WTC11 (cell line): ENCODE measurements around the gene STK32B. TPM values are rescaled to one million over a fixed set of nuclear protein-coding genes. Genes with fewer than 3 reads are reported as not detected.

ENCODE experiments used
- ATAC-seq: fragments of 200-7000 bp; cut with Tn5 transposase; 2 replicates; pipeline ENCODE4 v1.10.0; 2021; ENCODE audit warnings: mild to moderate bottlenecking, moderate library complexity
- CTCF ChIA-PET: fragments of 300-600 bp; sonication (Branson Sonifier 250); formaldehyde crosslinking; loops from one replicate; lab custom pipeline; 2021; ENCODE audit warnings: antibody characterized with exemption; lab: Charles Lee
- POLR2A ChIA-PET: fragments of 350-600 bp; sonication (Branson Sonifier 250); formaldehyde crosslinking; loops from one replicate; lab custom pipeline; 2021; ENCODE audit warnings: antibody characterized with exemption; lab: Charles Lee
- DNase-seq: peaks from one replicate; pipeline ENCODE4 v3.0.0; 2021; ENCODE audit warnings: low spot score
- H3K27ac Mint-ChIP-seq: 2 replicates; pipeline ENCODE4 v1.8.0; 2021; ENCODE audit warnings: mixed read lengths
- H3K27me3 Mint-ChIP-seq: 2 replicates; pipeline ENCODE4 v1.8.0; 2021; ENCODE audit warnings: low read depth, mild to moderate bottlenecking, moderate library complexity, mixed read lengths
- H3K36me3 Mint-ChIP-seq: 2 replicates; pipeline ENCODE4 v1.8.0; 2021; ENCODE audit warnings: mixed read lengths
- H3K4me1 Mint-ChIP-seq: 2 replicates; pipeline ENCODE4 v1.8.0; 2022; ENCODE audit warnings: mixed read lengths
- H3K4me3 Mint-ChIP-seq: 2 replicates; pipeline ENCODE4 v1.8.0; 2021; ENCODE audit warnings: mild to moderate bottlenecking, moderate library complexity, mixed read lengths
- H3K9me3 Mint-ChIP-seq: 2 replicates; pipeline ENCODE4 v1.8.0; 2021; ENCODE audit warnings: mixed read lengths
- ATF1 ChIP-seq: sonication (generic); formaldehyde crosslinking; IDR thresholded peaks from 2 replicates; pipeline ENCODE4 v1.8.1; 2023; ENCODE audit warnings: mild to moderate bottlenecking, moderate library complexity, missing genetic modification reagents
- ELF4 ChIP-seq: sonication (generic); formaldehyde crosslinking; IDR thresholded peaks from 2 replicates; pipeline ENCODE4 v1.8.1; 2022; ENCODE audit warnings: low read depth, mild to moderate bottlenecking, moderate library complexity, missing genetic modification reagents
- FOXK1 ChIP-seq: sonication (generic); formaldehyde crosslinking; IDR thresholded peaks from 2 replicates; pipeline ENCODE4 v1.8.0; 2022; ENCODE audit warnings: mild to moderate bottlenecking, moderate library complexity, missing genetic modification reagents
- GABPB1 ChIP-seq: sonication (generic); formaldehyde crosslinking; IDR thresholded peaks from 2 replicates; pipeline ENCODE4 v1.8.1; 2023; ENCODE audit warnings: mild to moderate bottlenecking, missing genetic modification reagents
- GRHL2 ChIP-seq: fragments of 250-450 bp; sonication (Bioruptor Pico); IDR thresholded peaks from 2 replicates; pipeline ENCODE4 v1.8.0; 2022; ENCODE audit warnings: mild to moderate bottlenecking, moderate library complexity; ENCODE audit not compliant: insufficient replicate concordance, severe bottlenecking
- GTF2I ChIP-seq: fragments of 250-450 bp; sonication (Bioruptor Pico); conservative IDR thresholded peaks from 2 replicates; pipeline ENCODE4 v1.4.0; 2021; ENCODE audit warnings: mild to moderate bottlenecking
- JAZF1 ChIP-seq: fragments of 250-450 bp; sonication (Bioruptor Pico); IDR thresholded peaks from 2 replicates; pipeline ENCODE4 v1.9.0; 2021; ENCODE audit warnings: moderate library complexity, mild to moderate bottlenecking, inconsistent platforms
- JUN ChIP-seq: sonication (generic); formaldehyde crosslinking; IDR thresholded peaks from 2 replicates; pipeline ENCODE4 v1.8.0; 2023; ENCODE audit warnings: mild to moderate bottlenecking, missing genetic modification reagents
- KAT7 ChIP-seq: sonication (generic); formaldehyde crosslinking; IDR thresholded peaks from 2 replicates; pipeline ENCODE4 v1.8.1; 2023; ENCODE audit warnings: missing genetic modification reagents, mild to moderate bottlenecking, borderline replicate concordance
- NFE2L1 ChIP-seq: sonication (generic); formaldehyde crosslinking; IDR thresholded peaks from 2 replicates; pipeline ENCODE4 v1.8.1; 2023; ENCODE audit warnings: missing genetic modification reagents
- NR2C2 ChIP-seq: sonication (generic); formaldehyde crosslinking; IDR thresholded peaks from 2 replicates; pipeline ENCODE4 v1.8.0; 2022; ENCODE audit warnings: mild to moderate bottlenecking, missing genetic modification reagents
- SP1 ChIP-seq: sonication (generic); formaldehyde crosslinking; conservative IDR thresholded peaks from 2 replicates; pipeline ENCODE4 v1.8.1; 2022; ENCODE audit warnings: missing genetic modification reagents
- ZNF219 ChIP-seq: sonication (generic); formaldehyde crosslinking; IDR thresholded peaks from 2 replicates; pipeline ENCODE4 v1.8.0; 2023; ENCODE audit warnings: missing genetic modification reagents, mild to moderate bottlenecking, borderline replicate concordance
- ZNF396 ChIP-seq: fragments of 250-450 bp; sonication (Bioruptor Pico); IDR thresholded peaks from 2 replicates; pipeline ENCODE4 v1.8.0; 2021; ENCODE audit warnings: mild to moderate bottlenecking, moderate library complexity, borderline replicate concordance
- total RNA-seq: library from RNA; stranded (reverse); gene quantifications from 3 replicates; pipeline ENCODE4 v1.2.3, GENCODE V29; 2021
- TF ChIP-seq, protein P1 (sequence below): fragments of 250-450 bp; sonication (Bioruptor Pico); IDR thresholded peaks from 2 replicates; pipeline ENCODE4 v1.9.0; 2021; ENCODE audit warnings: mild to moderate bottlenecking
- TF ChIP-seq, protein P2 (sequence below): sonication (generic); formaldehyde crosslinking; IDR thresholded peaks from 2 replicates; pipeline ENCODE4 v1.8.0; 2023; ENCODE audit warnings: mild to moderate bottlenecking, missing genetic modification reagents
- TF ChIP-seq, protein P3 (sequence below): fragments of 250-450 bp; sonication (Bioruptor Pico); conservative IDR thresholded peaks from 2 replicates; pipeline ENCODE4 v1.9.0; 2021; ENCODE audit warnings: mild to moderate bottlenecking
- TF ChIP-seq, protein P4 (sequence below): sonication (generic); formaldehyde crosslinking; IDR thresholded peaks from 2 replicates; pipeline ENCODE4 v1.8.1; 2022; ENCODE audit warnings: low read depth, missing genetic modification reagents, borderline replicate concordance
- TF ChIP-seq, protein P5 (sequence below): sonication (generic); formaldehyde crosslinking; IDR thresholded peaks from 2 replicates; pipeline ENCODE4 v1.8.1; 2023; ENCODE audit warnings: mild to moderate bottlenecking, missing genetic modification reagents
- TF ChIP-seq, protein P6 (sequence below): sonication (generic); formaldehyde crosslinking; IDR thresholded peaks from 2 replicates; pipeline ENCODE4 v1.8.1; 2022; ENCODE audit warnings: missing genetic modification reagents, borderline replicate concordance

The STK32B gene
- total RNA-seq, 1 experiment from 2014 or later: 1.9 TPM

DNA sequence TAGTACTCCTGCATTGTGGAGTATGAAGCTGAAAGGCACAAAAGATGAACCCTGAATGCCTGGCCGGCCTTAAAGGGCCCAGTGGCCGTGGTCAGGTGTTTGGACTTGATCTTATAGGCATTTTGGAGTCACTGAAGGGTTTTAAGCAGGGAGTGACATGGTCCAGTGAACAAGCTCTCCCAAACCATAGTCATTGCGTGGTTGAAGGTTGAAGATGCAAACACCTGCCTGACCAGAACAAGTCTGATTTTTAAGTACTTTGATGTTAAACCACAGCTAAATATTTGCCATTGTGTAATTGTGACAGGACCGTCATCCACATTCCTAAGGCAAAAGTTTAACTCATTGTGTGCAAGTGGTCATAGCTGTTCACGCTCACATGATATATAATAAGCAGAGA is 3.3 kb downstream of the STK32B start:
- Mint-ChIP-seq H3K9me3 (no peaks in the 10 kb centered on the region; the same call in 1 of the 2 replicates), H3K27me3 (peaks cover 68% of the 10 kb centered on the region), H3K4me3 (no peak overlapping the region), H3K36me3 (no peaks in the 10 kb centered on the region; the same call in 1 of the 2 replicates), H3K4me1 (peaks cover 7% of the 10 kb centered on the region; the same call in 1 of the 2 replicates), H3K27ac (no peak overlapping the region)
- POLR2A ChIA-PET: no interaction called here
- CTCF ChIA-PET: no interaction called here
- no peak for ATAC-seq
- TF ChIP-seq, protein P1, sequence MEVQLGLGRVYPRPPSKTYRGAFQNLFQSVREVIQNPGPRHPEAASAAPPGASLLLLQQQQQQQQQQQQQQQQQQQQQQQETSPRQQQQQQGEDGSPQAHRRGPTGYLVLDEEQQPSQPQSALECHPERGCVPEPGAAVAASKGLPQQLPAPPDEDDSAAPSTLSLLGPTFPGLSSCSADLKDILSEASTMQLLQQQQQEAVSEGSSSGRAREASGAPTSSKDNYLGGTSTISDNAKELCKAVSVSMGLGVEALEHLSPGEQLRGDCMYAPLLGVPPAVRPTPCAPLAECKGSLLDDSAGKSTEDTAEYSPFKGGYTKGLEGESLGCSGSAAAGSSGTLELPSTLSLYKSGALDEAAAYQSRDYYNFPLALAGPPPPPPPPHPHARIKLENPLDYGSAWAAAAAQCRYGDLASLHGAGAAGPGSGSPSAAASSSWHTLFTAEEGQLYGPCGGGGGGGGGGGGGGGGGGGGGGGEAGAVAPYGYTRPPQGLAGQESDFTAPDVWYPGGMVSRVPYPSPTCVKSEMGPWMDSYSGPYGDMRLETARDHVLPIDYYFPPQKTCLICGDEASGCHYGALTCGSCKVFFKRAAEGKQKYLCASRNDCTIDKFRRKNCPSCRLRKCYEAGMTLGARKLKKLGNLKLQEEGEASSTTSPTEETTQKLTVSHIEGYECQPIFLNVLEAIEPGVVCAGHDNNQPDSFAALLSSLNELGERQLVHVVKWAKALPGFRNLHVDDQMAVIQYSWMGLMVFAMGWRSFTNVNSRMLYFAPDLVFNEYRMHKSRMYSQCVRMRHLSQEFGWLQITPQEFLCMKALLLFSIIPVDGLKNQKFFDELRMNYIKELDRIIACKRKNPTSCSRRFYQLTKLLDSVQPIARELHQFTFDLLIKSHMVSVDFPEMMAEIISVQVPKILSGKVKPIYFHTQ (CRISPR knock-in tag): no peak
- TF ChIP-seq, protein P2, sequence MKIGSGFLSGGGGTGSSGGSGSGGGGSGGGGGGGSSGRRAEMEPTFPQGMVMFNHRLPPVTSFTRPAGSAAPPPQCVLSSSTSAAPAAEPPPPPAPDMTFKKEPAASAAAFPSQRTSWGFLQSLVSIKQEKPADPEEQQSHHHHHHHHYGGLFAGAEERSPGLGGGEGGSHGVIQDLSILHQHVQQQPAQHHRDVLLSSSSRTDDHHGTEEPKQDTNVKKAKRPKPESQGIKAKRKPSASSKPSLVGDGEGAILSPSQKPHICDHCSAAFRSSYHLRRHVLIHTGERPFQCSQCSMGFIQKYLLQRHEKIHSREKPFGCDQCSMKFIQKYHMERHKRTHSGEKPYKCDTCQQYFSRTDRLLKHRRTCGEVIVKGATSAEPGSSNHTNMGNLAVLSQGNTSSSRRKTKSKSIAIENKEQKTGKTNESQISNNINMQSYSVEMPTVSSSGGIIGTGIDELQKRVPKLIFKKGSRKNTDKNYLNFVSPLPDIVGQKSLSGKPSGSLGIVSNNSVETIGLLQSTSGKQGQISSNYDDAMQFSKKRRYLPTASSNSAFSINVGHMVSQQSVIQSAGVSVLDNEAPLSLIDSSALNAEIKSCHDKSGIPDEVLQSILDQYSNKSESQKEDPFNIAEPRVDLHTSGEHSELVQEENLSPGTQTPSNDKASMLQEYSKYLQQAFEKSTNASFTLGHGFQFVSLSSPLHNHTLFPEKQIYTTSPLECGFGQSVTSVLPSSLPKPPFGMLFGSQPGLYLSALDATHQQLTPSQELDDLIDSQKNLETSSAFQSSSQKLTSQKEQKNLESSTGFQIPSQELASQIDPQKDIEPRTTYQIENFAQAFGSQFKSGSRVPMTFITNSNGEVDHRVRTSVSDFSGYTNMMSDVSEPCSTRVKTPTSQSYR (CRISPR knock-in tag): no peak
- TF ChIP-seq KAT7 (CRISPR knock-in tag) (no peak), NR2C2 (CRISPR knock-in tag) (no peak)
- TF ChIP-seq, protein P3, sequence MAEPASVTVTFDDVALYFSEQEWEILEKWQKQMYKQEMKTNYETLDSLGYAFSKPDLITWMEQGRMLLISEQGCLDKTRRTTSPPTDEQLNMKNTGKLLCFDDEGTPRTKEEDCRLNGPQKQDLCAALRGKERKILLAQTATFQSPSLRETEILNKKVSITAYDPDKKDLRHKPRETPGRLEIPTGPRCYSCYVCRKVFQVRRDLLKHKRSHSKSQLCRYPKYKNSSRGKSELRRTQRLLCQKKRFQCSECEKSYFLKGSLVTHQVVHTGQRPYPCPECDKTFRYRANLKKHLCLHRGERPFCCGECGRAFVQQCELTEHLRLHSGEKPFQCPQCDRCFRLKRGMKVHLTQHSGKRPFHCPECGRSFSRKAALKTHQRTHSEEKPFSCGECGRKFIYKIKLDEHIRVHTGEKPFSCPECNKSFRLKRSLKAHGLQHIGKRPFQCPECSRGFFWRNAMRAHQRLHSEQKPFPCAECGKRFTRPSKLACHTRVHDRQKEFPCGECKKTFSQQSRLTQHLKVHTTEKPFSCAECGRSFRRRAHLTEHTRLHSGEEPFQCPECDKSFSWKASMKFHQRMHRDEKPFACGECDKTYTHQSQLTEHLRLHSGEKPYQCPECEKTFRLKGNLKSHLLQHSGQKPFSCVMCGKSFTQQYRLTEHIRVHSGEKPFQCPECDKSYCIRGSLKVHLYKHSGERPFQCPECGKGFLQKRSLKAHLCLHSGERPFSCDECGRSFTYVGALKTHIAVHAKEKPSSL (CRISPR knock-in tag): no peak
- DNase-seq: no peak

DNA sequence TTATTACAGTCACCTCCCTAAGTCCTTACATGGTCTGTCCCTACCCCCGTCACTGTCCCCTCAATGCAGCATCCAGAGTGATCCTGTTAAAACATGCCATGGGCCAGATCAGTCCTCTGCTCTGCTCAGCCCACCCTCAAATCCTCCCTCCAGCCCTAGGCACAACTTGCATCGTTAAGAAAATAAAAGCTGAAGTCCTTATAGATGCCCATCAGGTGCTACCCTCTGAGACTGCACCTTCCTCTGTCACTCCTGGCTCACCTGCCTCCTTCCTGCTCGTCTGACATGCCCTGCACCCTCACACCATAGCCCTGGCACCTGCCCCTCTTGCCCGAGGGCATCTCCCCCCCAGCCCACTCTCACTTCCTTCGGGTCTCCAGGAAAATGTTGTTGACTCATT is 4.1 kb downstream of the STK32B start:
- CTCF ChIA-PET: no interaction called here
- POLR2A ChIA-PET: no interaction called here

DNA sequence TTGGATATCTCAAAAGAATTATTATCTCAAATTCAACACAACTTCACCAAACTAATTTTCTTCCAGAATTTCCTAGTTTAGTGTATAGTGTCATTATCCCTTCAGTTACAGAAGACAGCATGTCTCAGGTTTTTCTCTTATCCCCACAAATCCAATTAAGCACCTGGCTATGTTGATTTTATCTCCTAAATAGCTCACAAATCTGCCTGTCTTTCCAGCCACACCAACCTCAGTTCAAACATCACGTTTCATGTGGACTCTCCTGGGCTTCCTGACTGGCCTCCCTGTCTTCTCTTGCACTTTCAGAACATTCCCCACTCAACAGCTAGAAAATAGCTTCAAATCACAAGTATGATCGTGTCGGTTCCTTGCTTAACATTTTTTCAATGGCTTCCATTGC is 14.8 kb downstream of the STK32B start:
- ATAC-seq (no peak), DNase-seq (no peak)
- H3K27me3 Mint-ChIP-seq: peaks cover 7% of the 10 kb centered on the region
- peaks cover 12% of the 10 kb centered on the region for H3K36me3 Mint-ChIP-seq
- CTCF ChIA-PET: no interaction called here
- H3K4me3 Mint-ChIP-seq: no peak overlapping the region
- POLR2A ChIA-PET: no interaction called here
- peaks cover 6% of the 10 kb centered on the region for H3K4me1 Mint-ChIP-seq
- H3K27ac Mint-ChIP-seq: no peak overlapping the region
- H3K9me3 Mint-ChIP-seq: peaks cover 27% of the 10 kb centered on the region
- TF ChIP-seq, protein P4, sequence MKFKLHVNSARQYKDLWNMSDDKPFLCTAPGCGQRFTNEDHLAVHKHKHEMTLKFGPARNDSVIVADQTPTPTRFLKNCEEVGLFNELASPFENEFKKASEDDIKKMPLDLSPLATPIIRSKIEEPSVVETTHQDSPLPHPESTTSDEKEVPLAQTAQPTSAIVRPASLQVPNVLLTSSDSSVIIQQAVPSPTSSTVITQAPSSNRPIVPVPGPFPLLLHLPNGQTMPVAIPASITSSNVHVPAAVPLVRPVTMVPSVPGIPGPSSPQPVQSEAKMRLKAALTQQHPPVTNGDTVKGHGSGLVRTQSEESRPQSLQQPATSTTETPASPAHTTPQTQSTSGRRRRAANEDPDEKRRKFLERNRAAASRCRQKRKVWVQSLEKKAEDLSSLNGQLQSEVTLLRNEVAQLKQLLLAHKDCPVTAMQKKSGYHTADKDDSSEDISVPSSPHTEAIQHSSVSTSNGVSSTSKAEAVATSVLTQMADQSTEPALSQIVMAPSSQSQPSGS (CRISPR knock-in tag): no peak
- TF ChIP-seq FOXK1 (CRISPR knock-in tag) (no peak), JUN (CRISPR knock-in tag) (no peak), ZNF219 (CRISPR knock-in tag) (no peak)
- TF ChIP-seq, protein P3 (CRISPR knock-in tag): no peak
- TF ChIP-seq, protein P5, sequence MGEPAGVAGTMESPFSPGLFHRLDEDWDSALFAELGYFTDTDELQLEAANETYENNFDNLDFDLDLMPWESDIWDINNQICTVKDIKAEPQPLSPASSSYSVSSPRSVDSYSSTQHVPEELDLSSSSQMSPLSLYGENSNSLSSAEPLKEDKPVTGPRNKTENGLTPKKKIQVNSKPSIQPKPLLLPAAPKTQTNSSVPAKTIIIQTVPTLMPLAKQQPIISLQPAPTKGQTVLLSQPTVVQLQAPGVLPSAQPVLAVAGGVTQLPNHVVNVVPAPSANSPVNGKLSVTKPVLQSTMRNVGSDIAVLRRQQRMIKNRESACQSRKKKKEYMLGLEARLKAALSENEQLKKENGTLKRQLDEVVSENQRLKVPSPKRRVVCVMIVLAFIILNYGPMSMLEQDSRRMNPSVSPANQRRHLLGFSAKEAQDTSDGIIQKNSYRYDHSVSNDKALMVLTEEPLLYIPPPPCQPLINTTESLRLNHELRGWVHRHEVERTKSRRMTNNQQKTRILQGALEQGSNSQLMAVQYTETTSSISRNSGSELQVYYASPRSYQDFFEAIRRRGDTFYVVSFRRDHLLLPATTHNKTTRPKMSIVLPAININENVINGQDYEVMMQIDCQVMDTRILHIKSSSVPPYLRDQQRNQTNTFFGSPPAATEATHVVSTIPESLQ: no peak
- TF ChIP-seq, protein P6, sequence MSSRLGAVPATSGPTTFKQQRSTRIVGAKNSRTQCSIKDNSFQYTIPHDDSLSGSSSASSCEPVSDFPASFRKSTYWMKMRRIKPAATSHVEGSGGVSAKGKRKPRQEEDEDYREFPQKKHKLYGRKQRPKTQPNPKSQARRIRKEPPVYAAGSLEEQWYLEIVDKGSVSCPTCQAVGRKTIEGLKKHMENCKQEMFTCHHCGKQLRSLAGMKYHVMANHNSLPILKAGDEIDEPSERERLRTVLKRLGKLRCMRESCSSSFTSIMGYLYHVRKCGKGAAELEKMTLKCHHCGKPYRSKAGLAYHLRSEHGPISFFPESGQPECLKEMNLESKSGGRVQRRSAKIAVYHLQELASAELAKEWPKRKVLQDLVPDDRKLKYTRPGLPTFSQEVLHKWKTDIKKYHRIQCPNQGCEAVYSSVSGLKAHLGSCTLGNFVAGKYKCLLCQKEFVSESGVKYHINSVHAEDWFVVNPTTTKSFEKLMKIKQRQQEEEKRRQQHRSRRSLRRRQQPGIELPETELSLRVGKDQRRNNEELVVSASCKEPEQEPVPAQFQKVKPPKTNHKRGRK (CRISPR knock-in tag): no peak

More for the DNA sequence above, 4.1 kb downstream of the STK32B start:
- Mint-ChIP-seq H3K27ac (no peak overlapping the region), H3K36me3 (no peaks in the 10 kb centered on the region; the same call in 1 of the 2 replicates), H3K4me1 (peaks cover 7% of the 10 kb centered on the region; the same call in 1 of the 2 replicates), H3K4me3 (no peak overlapping the region), H3K27me3 (peaks cover 62% of the 10 kb centered on the region), H3K9me3 (peaks cover 2% of the 10 kb centered on the region; the same call in 1 of the 2 replicates)
- TF ChIP-seq ELF4 (CRISPR knock-in tag) (no peak), NFE2L1 (CRISPR knock-in tag) (no peak), SP1 (no peak), ZNF396 (no peak), GABPB1 (CRISPR knock-in tag) (no peak), GRHL2 (CRISPR knock-in tag) (no peak), ATF1 (CRISPR knock-in tag) (no peak), GTF2I (CRISPR knock-in tag) (no peak), JAZF1 (CRISPR knock-in tag) (no peak)
- DNase-seq (no peak), ATAC-seq (no peak)
